ENCODE data around the gene IRF2BP2. TPM values are rescaled to one million over a fixed set of nuclear protein-coding genes. Genes with fewer than 3 reads are reported as not detected.
A peak's percentile ranks its signal among the peaks of the same experiment; 100 is the strongest.

The IRF2BP2 gene
- total and polyA plus RNA-seq, 2 of the 13 experiments (the other 11 are each of a cell fraction or from before 2014, with no cell fraction given): 140 to 147 TPM

DNA sequence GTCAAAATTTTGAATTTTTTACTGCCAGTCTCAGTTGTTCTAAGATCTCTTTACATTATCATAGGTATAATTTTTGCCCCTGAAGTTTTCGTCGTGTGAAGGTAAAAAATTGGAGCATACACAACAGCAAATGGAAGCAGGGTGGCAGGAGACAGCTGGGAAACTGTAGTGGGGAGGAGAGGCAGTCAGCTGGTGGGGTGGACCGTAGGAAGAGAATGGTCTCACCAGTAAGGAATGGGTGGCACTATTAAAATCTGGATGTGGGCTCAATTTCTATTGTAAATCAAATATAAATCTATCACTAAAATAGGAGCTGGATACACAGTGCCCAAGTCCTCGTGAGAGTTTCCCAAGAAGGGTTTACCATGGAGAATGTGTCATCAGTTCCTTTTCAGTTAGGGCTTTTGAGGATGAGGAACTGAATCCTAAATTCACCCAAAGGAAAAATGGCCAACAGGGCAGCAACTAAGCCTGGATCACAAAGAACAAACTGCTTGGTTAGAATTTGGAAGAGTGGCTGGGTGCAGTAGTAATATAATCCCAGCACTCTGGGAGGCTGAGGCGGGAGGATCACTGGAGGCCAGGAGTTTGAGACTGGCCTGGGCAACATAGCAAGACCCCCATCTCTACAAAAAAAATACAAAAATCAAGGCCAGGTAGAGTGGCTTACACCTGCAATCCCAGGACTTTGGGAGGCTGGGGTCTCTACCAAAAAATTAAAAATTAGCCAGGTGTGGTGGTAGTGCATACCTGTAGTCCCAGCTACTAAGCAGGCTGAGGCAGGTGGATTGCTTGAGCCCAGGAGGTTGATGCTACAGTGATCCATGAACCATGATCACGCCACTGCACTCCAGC lies 10.5 kb upstream of the IRF2BP2 start (continued):
- TF ChIP-seq, protein P1, sequence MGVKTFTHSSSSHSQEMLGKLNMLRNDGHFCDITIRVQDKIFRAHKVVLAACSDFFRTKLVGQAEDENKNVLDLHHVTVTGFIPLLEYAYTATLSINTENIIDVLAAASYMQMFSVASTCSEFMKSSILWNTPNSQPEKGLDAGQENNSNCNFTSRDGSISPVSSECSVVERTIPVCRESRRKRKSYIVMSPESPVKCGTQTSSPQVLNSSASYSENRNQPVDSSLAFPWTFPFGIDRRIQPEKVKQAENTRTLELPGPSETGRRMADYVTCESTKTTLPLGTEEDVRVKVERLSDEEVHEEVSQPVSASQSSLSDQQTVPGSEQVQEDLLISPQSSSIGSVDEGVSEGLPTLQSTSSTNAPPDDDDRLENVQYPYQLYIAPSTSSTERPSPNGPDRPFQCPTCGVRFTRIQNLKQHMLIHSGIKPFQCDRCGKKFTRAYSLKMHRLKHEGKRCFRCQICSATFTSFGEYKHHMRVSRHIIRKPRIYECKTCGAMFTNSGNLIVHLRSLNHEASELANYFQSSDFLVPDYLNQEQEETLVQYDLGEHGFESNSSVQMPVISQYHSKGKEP (CRISPR knock-in tag; IDR thresholded peaks at IDR 0.05): no peak
- TF ChIP-seq ZNF30 (CRISPR knock-in tag; IDR thresholded peaks at IDR 0.05): no peak
- 0 out of 2 replicates have a peak, but pooled peaks have one; percentile 18 for TF ChIP-seq TP53 (CRISPR knock-in tag; conservative IDR thresholded peaks at IDR 0.05)
- TF ChIP-seq, protein P2, sequence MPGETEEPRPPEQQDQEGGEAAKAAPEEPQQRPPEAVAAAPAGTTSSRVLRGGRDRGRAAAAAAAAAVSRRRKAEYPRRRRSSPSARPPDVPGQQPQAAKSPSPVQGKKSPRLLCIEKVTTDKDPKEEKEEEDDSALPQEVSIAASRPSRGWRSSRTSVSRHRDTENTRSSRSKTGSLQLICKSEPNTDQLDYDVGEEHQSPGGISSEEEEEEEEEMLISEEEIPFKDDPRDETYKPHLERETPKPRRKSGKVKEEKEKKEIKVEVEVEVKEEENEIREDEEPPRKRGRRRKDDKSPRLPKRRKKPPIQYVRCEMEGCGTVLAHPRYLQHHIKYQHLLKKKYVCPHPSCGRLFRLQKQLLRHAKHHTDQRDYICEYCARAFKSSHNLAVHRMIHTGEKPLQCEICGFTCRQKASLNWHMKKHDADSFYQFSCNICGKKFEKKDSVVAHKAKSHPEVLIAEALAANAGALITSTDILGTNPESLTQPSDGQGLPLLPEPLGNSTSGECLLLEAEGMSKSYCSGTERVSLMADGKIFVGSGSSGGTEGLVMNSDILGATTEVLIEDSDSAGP (CRISPR knock-in tag; IDR thresholded peaks at IDR 0.05; ENCODE audit: borderline replicate concordance): 0 out of 2 replicates have a peak, but pooled peaks have one; percentile 15
- no peak for TF ChIP-seq ZNF234 (CRISPR knock-in tag; conservative IDR thresholded peaks at IDR 0.05)
- TF ChIP-seq CREB1 (IDR thresholded peaks at IDR 0.05): no peak
- TF ChIP-seq CREB1 (CRISPR knock-in tag; IDR thresholded peaks at IDR 0.05): no peak
- TF ChIP-seq PRMT3 (CRISPR knock-in tag; IDR thresholded peaks at IDR 0.05; ENCODE audit: borderline replicate concordance, low read depth): no peak
- TF ChIP-seq HNF4A (CRISPR knock-in tag; IDR thresholded peaks at IDR 0.05): no peak
- TF ChIP-seq, protein P3, sequence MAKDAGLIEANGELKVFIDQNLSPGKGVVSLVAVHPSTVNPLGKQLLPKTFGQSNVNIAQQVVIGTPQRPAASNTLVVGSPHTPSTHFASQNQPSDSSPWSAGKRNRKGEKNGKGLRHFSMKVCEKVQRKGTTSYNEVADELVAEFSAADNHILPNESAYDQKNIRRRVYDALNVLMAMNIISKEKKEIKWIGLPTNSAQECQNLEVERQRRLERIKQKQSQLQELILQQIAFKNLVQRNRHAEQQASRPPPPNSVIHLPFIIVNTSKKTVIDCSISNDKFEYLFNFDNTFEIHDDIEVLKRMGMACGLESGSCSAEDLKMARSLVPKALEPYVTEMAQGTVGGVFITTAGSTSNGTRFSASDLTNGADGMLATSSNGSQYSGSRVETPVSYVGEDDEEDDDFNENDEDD (CRISPR knock-in tag; IDR thresholded peaks at IDR 0.05; ENCODE audit: borderline replicate concordance): no peak
- no peak for TF ChIP-seq ZNF17 (CRISPR knock-in tag; IDR thresholded peaks at IDR 0.05)
- TF ChIP-seq, protein P4, sequence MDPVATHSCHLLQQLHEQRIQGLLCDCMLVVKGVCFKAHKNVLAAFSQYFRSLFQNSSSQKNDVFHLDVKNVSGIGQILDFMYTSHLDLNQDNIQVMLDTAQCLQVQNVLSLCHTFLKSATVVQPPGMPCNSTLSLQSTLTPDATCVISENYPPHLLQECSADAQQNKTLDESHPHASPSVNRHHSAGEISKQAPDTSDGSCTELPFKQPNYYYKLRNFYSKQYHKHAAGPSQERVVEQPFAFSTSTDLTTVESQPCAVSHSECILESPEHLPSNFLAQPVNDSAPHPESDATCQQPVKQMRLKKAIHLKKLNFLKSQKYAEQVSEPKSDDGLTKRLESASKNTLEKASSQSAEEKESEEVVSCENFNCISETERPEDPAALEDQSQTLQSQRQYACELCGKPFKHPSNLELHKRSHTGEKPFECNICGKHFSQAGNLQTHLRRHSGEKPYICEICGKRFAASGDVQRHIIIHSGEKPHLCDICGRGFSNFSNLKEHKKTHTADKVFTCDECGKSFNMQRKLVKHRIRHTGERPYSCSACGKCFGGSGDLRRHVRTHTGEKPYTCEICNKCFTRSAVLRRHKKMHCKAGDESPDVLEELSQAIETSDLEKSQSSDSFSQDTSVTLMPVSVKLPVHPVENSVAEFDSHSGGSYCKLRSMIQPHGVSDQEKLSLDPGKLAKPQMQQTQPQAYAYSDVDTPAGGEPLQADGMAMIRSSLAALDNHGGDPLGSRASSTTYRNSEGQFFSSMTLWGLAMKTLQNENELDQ (CRISPR knock-in tag; IDR thresholded peaks at IDR 0.05; ENCODE audit: borderline replicate concordance): no peak
- TF ChIP-seq ZBTB3 (CRISPR knock-in tag; IDR thresholded peaks at IDR 0.05; ENCODE audit: borderline replicate concordance, low read depth): no peak
- TF ChIP-seq, protein P5, sequence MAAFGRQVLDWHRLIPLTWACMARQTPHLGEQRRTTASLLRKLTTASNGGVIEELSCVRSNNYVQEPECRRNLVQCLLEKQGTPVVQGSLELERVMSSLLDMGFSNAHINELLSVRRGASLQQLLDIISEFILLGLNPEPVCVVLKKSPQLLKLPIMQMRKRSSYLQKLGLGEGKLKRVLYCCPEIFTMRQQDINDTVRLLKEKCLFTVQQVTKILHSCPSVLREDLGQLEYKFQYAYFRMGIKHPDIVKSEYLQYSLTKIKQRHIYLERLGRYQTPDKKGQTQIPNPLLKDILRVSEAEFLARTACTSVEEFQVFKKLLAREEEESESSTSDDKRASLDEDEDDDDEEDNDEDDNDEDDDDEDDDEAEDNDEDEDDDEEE (CRISPR knock-in tag; IDR thresholded peaks at IDR 0.05): no peak
- TF ChIP-seq PHF5A (CRISPR knock-in tag; IDR thresholded peaks at IDR 0.05; ENCODE audit: low read depth, unreplicated experiment): no peak
- no peak for TF ChIP-seq ZNF138 (CRISPR knock-in tag; IDR thresholded peaks at IDR 0.05; ENCODE audit: low read depth)
- TF ChIP-seq BCL6 (CRISPR knock-in tag; IDR thresholded peaks at IDR 0.05): no peak
- no peak for TF ChIP-seq U2AF1 (optimal IDR thresholded peaks at IDR 0.05; ENCODE audit: low read depth, low read length)
- TF ChIP-seq YY1 (IDR thresholded peaks at IDR 0.05; ENCODE audit: insufficient read depth, insufficient replicate concordance, low read depth, low read length): peak; percentile 23
- TF ChIP-seq BHLHE40 (IDR thresholded peaks at IDR 0.05; ENCODE audit: low read length): peak; percentile 41; the same call in 1 of the 2 replicates
- TF ChIP-seq ESRRA (CRISPR knock-in tag; IDR thresholded peaks at IDR 0.05; ENCODE audit: low read depth): no peak
- no peak for TF ChIP-seq ZNF737 (CRISPR knock-in tag; IDR thresholded peaks at IDR 0.05; ENCODE audit: borderline replicate concordance)

Data from HepG2 (cell line).